Measurements from ENCODE around the gene RNF187.

The RNF187 gene

DNA sequence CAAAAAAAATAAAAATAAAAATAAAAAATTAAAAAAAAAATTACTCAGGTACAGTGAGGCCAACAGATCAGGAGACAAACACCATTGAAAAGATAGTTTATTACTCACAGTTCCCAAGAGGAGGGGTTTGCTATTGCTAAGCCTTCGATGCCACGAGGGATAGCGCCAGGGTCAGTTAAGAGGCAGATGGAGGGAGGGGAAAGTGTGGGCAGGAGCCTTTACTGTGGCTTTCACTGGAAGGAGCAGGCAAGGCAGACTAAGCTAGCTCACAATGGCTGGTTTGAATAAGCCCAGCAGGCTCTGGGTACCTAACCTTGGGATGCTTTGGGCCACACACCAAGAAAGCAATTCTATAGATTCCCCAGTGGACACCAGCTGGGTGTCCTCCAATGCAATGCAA, 12.7 kb upstream of the RNF187 start:
- no peak for DNase-seq (ENCODE audit: low read depth)
- H3K4me3 ChIP-seq (ENCODE audit: low read depth, low read length), result no peak overlapping the region
- TF ChIP-seq CTCF (IDR thresholded peaks at IDR 0.05; ENCODE audit: low read depth, low read length, missing control alignments), result no peak

DNA sequence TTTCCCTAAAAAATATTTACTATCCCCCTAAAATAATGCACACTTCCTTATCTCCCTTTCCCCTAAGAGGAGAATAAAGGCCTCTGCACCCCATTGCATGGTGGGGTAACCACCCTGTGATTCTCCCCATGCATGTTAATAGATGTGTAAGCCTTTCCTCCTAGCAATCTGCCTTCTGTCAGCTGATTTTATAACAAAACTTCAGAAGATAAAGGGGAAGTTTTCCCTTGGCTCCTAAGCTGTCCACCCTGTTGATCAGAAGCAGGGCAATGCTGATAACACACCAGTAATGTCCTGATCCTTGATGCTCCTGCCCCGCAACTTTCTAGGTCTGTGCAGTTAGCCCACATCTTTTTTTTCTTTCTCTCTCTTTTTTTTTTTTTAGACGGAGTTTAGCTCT, 11.4 kb upstream of the RNF187 start:
- TF ChIP-seq CTCF (IDR thresholded peaks at IDR 0.05; ENCODE audit: low read depth, low read length, missing control alignments), result no peak
- no peak for DNase-seq (ENCODE audit: low read depth)
- no peak overlapping the region for H3K4me3 ChIP-seq (ENCODE audit: low read depth, low read length)

- no peak for DNase-seq (ENCODE audit: low read depth)
- no peak for TF ChIP-seq CTCF (IDR thresholded peaks at IDR 0.05; ENCODE audit: low read depth, low read length, missing control alignments)
- H3K4me3 ChIP-seq (ENCODE audit: low read depth, low read length), result no peak overlapping the region
These were observed 9.9 kb upstream of the RNF187 start for GRCh38 chr1:228477263-228477662.

DNA sequence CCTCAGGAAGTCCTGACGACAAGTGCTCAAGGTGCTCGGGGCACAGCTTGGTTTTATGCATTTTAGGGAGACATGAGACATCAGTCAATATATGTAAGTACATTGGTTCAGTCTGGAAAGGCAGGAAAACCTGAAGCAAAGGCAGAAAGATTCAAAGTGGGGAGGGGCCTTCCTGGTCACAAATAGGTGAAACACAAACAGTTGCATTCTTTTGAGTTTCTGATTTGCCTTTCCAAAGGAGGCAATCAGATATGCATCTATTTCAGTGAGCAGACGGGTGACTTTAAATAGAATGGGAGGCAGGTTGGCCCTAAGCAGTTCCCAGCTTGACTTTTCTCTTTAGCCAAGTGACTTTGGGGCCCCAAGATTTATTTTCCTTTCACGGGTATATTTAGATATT, 8.9 kb upstream of the RNF187 start:
- no peak overlapping the region for H3K4me3 ChIP-seq (ENCODE audit: low read depth, low read length)
- no peak for TF ChIP-seq CTCF (IDR thresholded peaks at IDR 0.05; ENCODE audit: low read depth, low read length, missing control alignments)
- no peak for DNase-seq (ENCODE audit: low read depth)

GRCh38 chr1:228478912-228479711, 8.1 kb upstream of the RNF187 start:
- DNase-seq (ENCODE audit: low read depth), result no peak
- no peak for TF ChIP-seq CTCF (IDR thresholded peaks at IDR 0.05; ENCODE audit: low read depth, low read length, missing control alignments)
- H3K4me3 ChIP-seq (ENCODE audit: low read depth, low read length), result no peak overlapping the region

GRCh38 chr1:228483789-228484188, 3.4 kb upstream of the RNF187 start:
- no peak for DNase-seq (ENCODE audit: low read depth)
- no peak overlapping the region for H3K4me3 ChIP-seq (ENCODE audit: low read depth, low read length)
- no peak for TF ChIP-seq CTCF (IDR thresholded peaks at IDR 0.05; ENCODE audit: low read depth, low read length, missing control alignments)
